NB4 (cell line): ENCODE results near the gene PLEKHM2.

Source experiments
- DNase-seq: peaks from one replicate; pipeline ENCODE4 v3.0.0; 2010; ENCODE audit warnings: low read depth
- H3K4me3 ChIP-seq: one replicate; pipeline ENCODE4 v1.5.1; 2011; ENCODE audit warnings: mild to moderate bottlenecking, low read depth, low read length, moderate library complexity
- CTCF ChIP-seq: IDR thresholded peaks from one replicate; pipeline ENCODE4 v1.5.1; 2012; ENCODE audit warnings: low read depth, low read length
- MAX ChIP-seq: IDR thresholded peaks from 2 replicates; pipeline ENCODE4 v1.6.1; 2011; ENCODE audit warnings: low read depth, low read length
- MYC ChIP-seq: IDR thresholded peaks from 2 replicates; pipeline ENCODE4 v1.6.1; 2011; ENCODE audit warnings: low read depth, low read length
- POLR2A ChIP-seq: IDR thresholded peaks from 2 replicates; pipeline ENCODE4 v1.6.1; 2011; ENCODE audit warnings: mild to moderate bottlenecking; ENCODE audit not compliant: insufficient read length; ENCODE audit errors: extremely low read depth

Gene PLEKHM2

GRCh38 chr1:15678578-15678977 is 5.5 kb upstream of the PLEKHM2 start:
- TF ChIP-seq POLR2A (no peak), MYC (no peak), CTCF (no peak), MAX (no peak)
- DNase-seq = peak; percentile 54
- no peak overlapping the region for H3K4me3 ChIP-seq

GRCh38 chr1:15680131-15680530 is 4.0 kb upstream of the PLEKHM2 start:
- H3K4me3 ChIP-seq = no peak overlapping the region
- TF ChIP-seq CTCF = no peak
- no peak for DNase-seq

- peak; percentile 65 for DNase-seq
- no peak overlapping the region for H3K4me3 ChIP-seq
- TF ChIP-seq MYC = no peak
- TF ChIP-seq POLR2A = no peak
- no peak for TF ChIP-seq CTCF
- no peak for TF ChIP-seq MAX
Measured at GRCh38 chr1:15680561-15681348, 3.4 kb upstream of the PLEKHM2 start.

- no peak overlapping the region for H3K4me3 ChIP-seq
- no peak for TF ChIP-seq MYC
- TF ChIP-seq POLR2A = no peak
- TF ChIP-seq CTCF = no peak
- no peak for TF ChIP-seq MAX
- DNase-seq = peak; percentile 62
Measured at GRCh38 chr1:15681349-15682292, 2.5 kb upstream of the PLEKHM2 start.

- TF ChIP-seq POLR2A (no peak), MYC (no peak), MAX (no peak), CTCF (no peak)
- no peak overlapping the region for H3K4me3 ChIP-seq
- DNase-seq = no peak
Measured at GRCh38 chr1:15682936-15683341, 1.2 kb upstream of the PLEKHM2 start.
